SH-SY5Y (cell line): ENCODE results near the gene CRIM1.

ENCODE experiments used
- GATA2 ChIP-seq: IDR thresholded peaks from 2 replicates; pipeline ENCODE4 v1.6.1; 2011; ENCODE audit warnings: mild to moderate bottlenecking, low read depth, low read length
- GATA3 ChIP-seq: IDR thresholded peaks from 2 replicates; pipeline ENCODE4 v1.6.1; 2011; ENCODE audit warnings: low read depth, mild to moderate bottlenecking, low read length, moderate library complexity

- TF ChIP-seq GATA2 (no peak), GATA3 (no peak)
These were observed 217.1 kb downstream of the CRIM1 start for GRCh38 chr2:36572719-36573059.
